AG04450 (cell line): ENCODE measurements around the gene STARD13. TPM values are rescaled to one million over a fixed set of nuclear protein-coding genes. Genes with fewer than 3 reads are reported as not detected.

Source experiments
- CTCF ChIA-PET: fragments of 300-600, 350-600 bp; formaldehyde crosslinking; extraction: SDS; loops from one replicate; lab custom pipeline; 2022; ENCODE audit warnings: antibody characterized with exemption, inconsistent platforms; lab: Charles Lee
- POLR2A ChIA-PET: fragments of 350-600 bp; formaldehyde crosslinking; extraction: SDS; loops from one replicate; lab custom pipeline; 2021; ENCODE audit warnings: antibody characterized with exemption, inconsistent platforms; lab: Yijun Ruan, JAX
- DNase-seq: peaks from one replicate; pipeline ENCODE4 v3.0.0-alpha.2; 2011; ENCODE audit warnings: low read depth, low spot score
- H3K27ac ChIP-seq: one replicate; pipeline ENCODE4 v1.5.1; 2012; ENCODE audit warnings: low read depth, low read length, control low read depth
- H3K27me3 ChIP-seq: one replicate; pipeline ENCODE4 v1.6.0; 2012; ENCODE audit warnings: low read length; ENCODE audit not compliant: control insufficient read depth, insufficient read depth
- H3K4me3 ChIP-seq: 2 replicates; pipeline ENCODE4 v1.5.1; 2011; ENCODE audit warnings: mild to moderate bottlenecking, low read depth, low read length, control low read depth
- H3K9me3 ChIP-seq: 2 replicates; pipeline ENCODE4 v1.5.1; 2012; ENCODE audit warnings: low read length; ENCODE audit not compliant: control insufficient read depth, insufficient read depth
- polyA plus RNA-seq: library from polyadenylated mRNA; depleted of rRNA; stranded (reverse); fragments of >200 nt; gene quantifications from 2 replicates; pipeline ENCODE4 v1.2.3, GENCODE V29; 2011
- TF ChIP-seq, protein P1 (sequence below): IDR thresholded peaks from 2 replicates; pipeline ENCODE4 v1.5.1; 2011; ENCODE audit warnings: low read depth, low read length, control low read depth, inconsistent platforms

STARD13 gene
- polyA plus RNA-seq, 1 experiment = 27.7 TPM

DNA sequence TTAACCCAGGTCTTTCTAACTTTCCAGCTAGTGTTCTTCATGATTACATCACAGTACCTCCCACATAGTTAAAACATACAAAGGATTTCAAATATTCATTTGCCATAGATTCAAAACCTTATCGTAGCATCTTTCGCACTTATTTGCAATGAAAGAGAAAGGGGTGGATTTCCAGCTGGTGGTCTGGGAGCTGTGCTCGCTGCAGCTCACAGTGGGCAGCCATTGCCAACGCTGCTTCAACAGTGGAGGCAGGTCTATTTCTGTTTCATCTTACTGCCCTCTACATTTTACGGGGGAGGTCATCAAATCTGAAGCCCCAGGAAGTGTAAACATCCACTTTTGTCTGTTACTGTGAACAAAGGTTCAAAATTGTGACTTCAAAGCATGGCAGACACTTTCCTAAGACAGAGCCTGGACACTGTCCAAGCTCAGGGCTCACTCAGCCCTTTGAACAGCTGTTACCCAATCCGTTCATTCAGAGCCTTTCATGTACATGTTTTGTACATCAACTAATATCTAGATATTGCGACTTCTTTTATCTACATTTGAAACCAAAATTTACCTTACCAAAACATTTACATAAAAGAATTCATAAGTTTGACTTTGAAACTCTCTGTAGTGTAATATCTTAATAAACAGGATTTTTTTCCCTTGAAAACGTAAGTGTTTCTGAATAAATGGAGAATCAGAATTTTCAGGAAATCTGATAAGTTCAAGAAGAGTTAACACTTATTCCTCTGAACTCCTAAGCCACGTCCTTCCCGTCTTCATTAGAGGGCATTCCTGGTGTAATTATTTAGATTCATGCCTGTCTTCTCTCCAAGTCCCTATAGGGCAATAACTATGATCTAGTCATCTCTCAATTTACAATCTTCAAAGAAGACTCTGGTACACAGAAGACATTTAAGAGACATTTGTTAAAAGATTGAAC lies 25.1 kb downstream of the STARD13 start:
- ChIA-PET CTCF (interaction anchor here (0.8 to 1.3 kb wide), 3 partner anchors 9 to 283 kb away, joined by 3 to 5 read pairs (median 3); no protein-coding TSS in a partner anchor), POLR2A (no interaction called here)
- Histone ChIP-seq H3K27ac (no peak overlapping the region), H3K9me3 (no peaks in the 10 kb centered on the region), H3K27me3 (no peaks in the 10 kb centered on the region), H3K4me3 (no peak overlapping the region)
- TF ChIP-seq, protein P1, sequence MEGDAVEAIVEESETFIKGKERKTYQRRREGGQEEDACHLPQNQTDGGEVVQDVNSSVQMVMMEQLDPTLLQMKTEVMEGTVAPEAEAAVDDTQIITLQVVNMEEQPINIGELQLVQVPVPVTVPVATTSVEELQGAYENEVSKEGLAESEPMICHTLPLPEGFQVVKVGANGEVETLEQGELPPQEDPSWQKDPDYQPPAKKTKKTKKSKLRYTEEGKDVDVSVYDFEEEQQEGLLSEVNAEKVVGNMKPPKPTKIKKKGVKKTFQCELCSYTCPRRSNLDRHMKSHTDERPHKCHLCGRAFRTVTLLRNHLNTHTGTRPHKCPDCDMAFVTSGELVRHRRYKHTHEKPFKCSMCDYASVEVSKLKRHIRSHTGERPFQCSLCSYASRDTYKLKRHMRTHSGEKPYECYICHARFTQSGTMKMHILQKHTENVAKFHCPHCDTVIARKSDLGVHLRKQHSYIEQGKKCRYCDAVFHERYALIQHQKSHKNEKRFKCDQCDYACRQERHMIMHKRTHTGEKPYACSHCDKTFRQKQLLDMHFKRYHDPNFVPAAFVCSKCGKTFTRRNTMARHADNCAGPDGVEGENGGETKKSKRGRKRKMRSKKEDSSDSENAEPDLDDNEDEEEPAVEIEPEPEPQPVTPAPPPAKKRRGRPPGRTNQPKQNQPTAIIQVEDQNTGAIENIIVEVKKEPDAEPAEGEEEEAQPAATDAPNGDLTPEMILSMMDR = no peak
- no peak for DNase-seq

DNA sequence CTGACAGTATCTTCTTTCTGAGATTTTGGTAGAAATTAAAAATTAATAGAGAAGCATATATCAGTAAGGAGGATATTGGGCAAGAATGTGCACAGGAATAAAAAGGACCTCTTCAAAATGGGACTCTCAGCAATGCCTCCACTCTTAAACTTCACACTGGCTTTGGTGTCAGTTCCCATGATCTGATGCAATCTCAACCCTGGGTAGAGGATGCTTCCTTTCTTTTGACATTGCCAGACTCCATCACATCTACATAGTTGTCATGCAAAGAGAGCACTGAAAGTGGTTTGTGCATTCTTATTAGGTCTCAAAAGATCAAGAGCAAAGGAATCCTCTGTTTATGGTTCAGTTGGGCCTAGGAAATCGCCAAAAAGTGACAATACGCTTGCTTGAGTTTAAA lies 26.3 kb downstream of the STARD13 start:
- no peak overlapping the region for H3K4me3 ChIP-seq
- ChIA-PET CTCF (interaction anchor here (0.7 to 1.0 kb wide), 4 partner anchors 8 to 519 kb away, joined by 3 to 11 read pairs (median 5); no protein-coding TSS in a partner anchor), POLR2A (no interaction called here)
- H3K9me3 ChIP-seq = no peaks in the 10 kb centered on the region
- no peak for DNase-seq
- TF ChIP-seq, protein P1 = no peak
- H3K27me3 ChIP-seq = no peaks in the 10 kb centered on the region
- H3K27ac ChIP-seq = no peak overlapping the region

DNA sequence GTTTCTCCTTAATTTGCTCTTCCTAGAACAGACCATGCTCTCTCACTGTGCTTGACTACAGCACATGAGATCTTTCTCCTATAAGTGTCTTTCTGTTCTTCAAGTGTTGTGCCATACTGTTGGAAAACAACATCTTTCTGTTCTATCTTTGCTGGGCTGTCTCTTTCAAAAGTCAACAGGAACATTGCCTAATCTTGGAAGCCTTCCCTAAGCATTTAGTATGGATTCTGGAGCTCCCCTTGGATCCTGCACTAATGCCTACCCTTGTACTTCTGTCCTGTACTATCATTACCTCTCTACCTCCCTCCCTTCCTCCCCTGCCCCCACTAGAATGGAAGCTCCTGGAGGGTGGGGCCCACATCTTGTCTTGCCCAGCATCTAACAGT lies 26.8 kb downstream of the STARD13 start:
- DNase-seq = no peak
- CTCF ChIA-PET = no interaction called here
- TF ChIP-seq, protein P1 = no peak
- POLR2A ChIA-PET = no interaction called here
- H3K4me3 ChIP-seq = no peak overlapping the region
- no peaks in the 10 kb centered on the region for H3K9me3 ChIP-seq
- no peak overlapping the region for H3K27ac ChIP-seq
- H3K27me3 ChIP-seq = no peaks in the 10 kb centered on the region

GRCh38 chr13:33257841-33258807 lies 27.4 kb downstream of the STARD13 start:
- Histone ChIP-seq H3K27me3 (no peaks in the 10 kb centered on the region), H3K9me3 (no peaks in the 10 kb centered on the region), H3K27ac (no peak overlapping the region), H3K4me3 (no peak overlapping the region)
- no peak for DNase-seq
- CTCF ChIA-PET = no interaction called here
- TF ChIP-seq, protein P1 = no peak
- POLR2A ChIA-PET = interaction anchor here (0.6 kb wide), 1 partner anchor 385 kb away, joined by 3 read pairs; no protein-coding TSS in a partner anchor
